Smooth muscle cell (in vitro differentiated cells): ENCODE data around the gene NKAIN2. TPM values are rescaled to one million over a fixed set of nuclear protein-coding genes. Genes with fewer than 3 reads are reported as not detected.

ENCODE experiments used
- DNase-seq: peaks from one replicate; lab custom pipeline; 2025; ENCODE audit not compliant: unreplicated experiment; lab: John Stamatoyannopoulos, UW
- H2AFZ ChIP-seq: fragments of 200-600 bp; sonication (generic); 2 replicates; pipeline ENCODE4 v1.6.0; 2016; ENCODE audit warnings: antibody characterized with exemption, low read depth, mild to moderate bottlenecking
- H3F3A ChIP-seq: fragments of 200-600 bp; sonication (generic); 2 replicates; pipeline ENCODE4 v1.6.0; 2017; ENCODE audit warnings: antibody characterized with exemption, low read depth
- H3K27ac ChIP-seq: fragments of 200-600 bp; sonication (generic); 2 replicates; pipeline ENCODE4 v1.5.1; 2016; ENCODE audit warnings: low read depth, mild to moderate bottlenecking
- H3K27me3 ChIP-seq: fragments of 200-600 bp; sonication (generic); 2 replicates; pipeline ENCODE4 v1.6.1; 2016; ENCODE audit warnings: low read depth, mild to moderate bottlenecking
- H3K36me3 ChIP-seq: fragments of 200-600 bp; sonication (generic); 2 replicates; pipeline ENCODE4 v1.5.1; 2016; ENCODE audit warnings: low read depth
- H3K4me1 ChIP-seq: fragments of 200-600 bp; sonication (generic); 2 replicates; pipeline ENCODE4 v1.5.1; 2016; ENCODE audit warnings: low read depth
- H3K4me2 ChIP-seq: fragments of 200-600 bp; sonication (generic); 2 replicates; pipeline ENCODE4 v1.6.0; 2016; ENCODE audit warnings: mild to moderate bottlenecking
- H3K4me3 ChIP-seq: fragments of 200-600 bp; sonication (generic); 2 replicates; pipeline ENCODE4 v1.5.1; 2016; ENCODE audit warnings: mild to moderate bottlenecking
- H3K79me2 ChIP-seq: fragments of 200-600 bp; sonication (generic); 2 replicates; pipeline ENCODE4 v1.6.0; 2016; ENCODE audit warnings: low read depth, mild to moderate bottlenecking
- H3K9ac ChIP-seq: fragments of 200-600 bp; sonication (generic); 2 replicates; pipeline ENCODE4 v1.6.0; 2016; ENCODE audit warnings: low read depth
- H3K9me3 ChIP-seq: fragments of 200-600 bp; sonication (generic); replicated peaks from 2 replicates; pipeline ENCODE4 v1.5.1; 2016; ENCODE audit warnings: low read depth
- H4K20me1 ChIP-seq: fragments of 200-600 bp; sonication (generic); 2 replicates; pipeline ENCODE4 v1.6.0; 2016; ENCODE audit warnings: low read depth
- CTCF ChIP-seq: fragments of 200-600 bp; sonication (generic); IDR thresholded peaks from 2 replicates; pipeline ENCODE4 v1.5.1; 2017; ENCODE audit warnings: borderline replicate concordance, mild to moderate bottlenecking, antibody characterized with exemption; ENCODE audit not compliant: insufficient read depth, poor library complexity, severe bottlenecking
- WGBS: methylation state at CpG from one replicate; pipeline ENCODE4 v1.1.7; 2016; ENCODE audit warnings: low lambda C conversion rate; 5-methylcytosine and 5-hydroxymethylcytosine counted together
- polyA plus RNA-seq: library from polyadenylated mRNA; unstranded; fragments of >200 nt; fragmentation: Nextera tagmentation; extraction: Ambion mirVana; gene quantifications from 2 replicates; pipeline ENCODE4 v1.2.1, GENCODE V29; 2016
- total RNA-seq: library from RNA; depleted of rRNA; stranded (reverse); fragments of >200 nt; gene quantifications from 2 replicates; pipeline ENCODE4 v1.2.3, GENCODE V29; 2014

The NKAIN2 gene
- total and polyA plus RNA-seq, 2 experiments from 2014 or later: 0.09 TPM; not detected in 1

DNA sequence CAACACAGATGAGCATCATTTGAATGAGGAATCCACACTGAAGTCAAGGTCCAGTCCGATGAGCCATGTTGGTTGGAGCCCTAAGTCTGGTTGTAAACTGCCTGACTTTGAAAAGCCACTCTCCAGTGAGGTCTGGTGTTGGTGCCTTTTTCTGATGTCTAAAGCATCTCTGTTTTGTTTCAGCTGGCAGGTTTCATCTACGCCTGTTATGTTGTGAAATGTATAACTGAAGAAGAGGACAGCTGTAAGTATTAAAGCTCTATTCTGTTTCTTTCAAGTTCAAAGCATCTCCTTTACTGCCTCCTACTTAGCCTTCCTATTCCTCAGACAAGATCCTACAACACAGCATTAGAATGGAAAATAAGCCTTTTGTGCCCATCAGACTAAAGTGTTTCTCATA lies 987.5 kb downstream of the NKAIN2 start:
- Histone ChIP-seq H3K27me3 (no peaks in the 10 kb centered on the region), H3K9me3 (no peaks in the 10 kb centered on the region), H3K4me3 (no peak overlapping the region), H2AFZ (no peak overlapping the region), H3K27ac (no peak overlapping the region), H3K79me2 (no peaks in the 10 kb centered on the region), H3K9ac (no peak overlapping the region), H3F3A (no peaks in the 10 kb centered on the region), H4K20me1 (no peaks in the 10 kb centered on the region), H3K36me3 (no peaks in the 10 kb centered on the region), H3K4me1 (no peaks in the 10 kb centered on the region), H3K4me2 (no peak overlapping the region)
- no peak for DNase-seq
- WGBS: 45% methylated on average over 2 of the region's 2 CpGs
- no peak for TF ChIP-seq CTCF

- Histone ChIP-seq H3K79me2 (no peaks in the 10 kb centered on the region), H3K9ac (no peak overlapping the region), H3F3A (no peaks in the 10 kb centered on the region), H3K36me3 (no peaks in the 10 kb centered on the region), H3K9me3 (no peaks in the 10 kb centered on the region), H3K4me1 (no peaks in the 10 kb centered on the region), H3K27ac (no peak overlapping the region), H3K4me2 (no peak overlapping the region), H3K27me3 (no peaks in the 10 kb centered on the region), H3K4me3 (no peak overlapping the region), H2AFZ (no peak overlapping the region), H4K20me1 (no peaks in the 10 kb centered on the region)
- DNase-seq: no peak
- TF ChIP-seq CTCF: no peak
- 79% methylated on average over 2 of the region's 2 CpGs for WGBS
Measured at GRCh38 chr6:124792386-124792785, 988.7 kb downstream of the NKAIN2 start.

DNA sequence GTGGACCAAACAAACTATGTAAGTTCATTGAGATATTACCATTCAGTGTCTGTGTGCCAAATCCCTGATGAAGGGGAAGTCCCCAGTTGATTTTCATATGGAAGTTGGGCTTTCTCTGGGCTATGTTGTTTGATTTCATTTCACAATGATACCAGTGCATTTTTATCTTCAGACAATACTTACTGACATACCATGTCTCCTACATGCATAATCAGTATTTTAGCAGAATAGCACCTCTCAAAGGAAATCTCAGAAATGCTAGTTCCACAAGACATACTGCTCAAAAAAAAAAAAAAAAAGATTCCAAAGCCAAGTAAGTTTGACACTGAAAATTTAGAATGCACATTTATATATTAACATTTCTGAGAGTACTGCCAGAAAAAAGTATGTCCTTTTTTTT lies 989.7 kb downstream of the NKAIN2 start:
- Histone ChIP-seq H3K79me2 (no peaks in the 10 kb centered on the region), H4K20me1 (no peaks in the 10 kb centered on the region), H3K4me1 (no peaks in the 10 kb centered on the region), H2AFZ (no peak overlapping the region), H3K4me2 (no peak overlapping the region), H3K36me3 (no peaks in the 10 kb centered on the region), H3K9me3 (no peaks in the 10 kb centered on the region), H3K4me3 (no peak overlapping the region), H3F3A (no peaks in the 10 kb centered on the region), H3K27ac (no peak overlapping the region), H3K27me3 (no peaks in the 10 kb centered on the region), H3K9ac (no peak overlapping the region)
- DNase-seq: no peak
- no peak for TF ChIP-seq CTCF

GRCh38 chr6:124795643-124796463 lies 992.2 kb downstream of the NKAIN2 start:
- 90% methylated on average over 4 of the region's 4 CpGs for WGBS
- Histone ChIP-seq H3K9me3 (no peaks in the 10 kb centered on the region), H3K27me3 (no peaks in the 10 kb centered on the region), H3K4me3 (no peak overlapping the region), H3K4me2 (no peak overlapping the region), H3K4me1 (no peaks in the 10 kb centered on the region), H3K27ac (no peak overlapping the region), H4K20me1 (no peaks in the 10 kb centered on the region), H3F3A (no peaks in the 10 kb centered on the region), H3K79me2 (no peaks in the 10 kb centered on the region), H3K36me3 (no peaks in the 10 kb centered on the region), H2AFZ (no peak overlapping the region), H3K9ac (no peak overlapping the region)
- no peak for DNase-seq
- peak; percentile 59 for TF ChIP-seq CTCF
